Ascending aorta (tissue), 2 donors: ENCODE results near the gene PHF2. TPM values are rescaled to one million over a fixed set of nuclear protein-coding genes. Genes with fewer than 3 reads are reported as not detected.

Experiments used
- DNase-seq, 2 donors: peaks; one replicate each; pipeline ENCODE4 v3.0.0-alpha.2; 2019; ENCODE audit warnings: low spot score in 2 of 2
- H3K27ac ChIP-seq, 2 donors: fragments of 200-600 bp; sonication (generic); one replicate each; pipeline ENCODE4 v1.5.1; 2016 to 2017; ENCODE audit warnings: mild to moderate bottlenecking in 1 of 2
- H3K27me3 ChIP-seq: fragments of 200-600 bp; sonication (generic); one replicate; pipeline ENCODE4 v1.5.1; 2017
- H3K36me3 ChIP-seq, 2 donors: fragments of 200-600 bp; sonication (generic); one replicate each; pipeline ENCODE4 v1.5.1; 2016
- H3K4me1 ChIP-seq, 2 donors: fragments of 200-600 bp; sonication (generic); one replicate each; pipeline ENCODE4 v1.5.1; 2016 to 2017; ENCODE audit warnings: mild to moderate bottlenecking in 1 of 2
- H3K4me3 ChIP-seq, 2 donors: fragments of 200-600 bp; sonication (generic); one replicate each; pipeline ENCODE4 v1.5.1; 2016 to 2017; ENCODE audit warnings: mild to moderate bottlenecking in 1 of 2
- H3K9me3 ChIP-seq, 2 donors: fragments of 200-600 bp; sonication (generic); one replicate each; pipeline ENCODE4 v1.5.1; 2016
- intact Hi-C: fragments of 100-400 bp; cut with DNase I; formaldehyde crosslinking; loops from one replicate; pipeline ENCODE4 v1.15.1; 2023
- total RNA-seq: library from RNA; depleted of rRNA; stranded (reverse); fragments of >200 nt; gene quantifications from one replicate; pipeline ENCODE4 v1.1.0, GENCODE V29; 2016
- TF ChIP-seq, protein P1 (sequence below), 3 experiments: fragments of 200-600 bp in 2 of 3; fragments of 450-650 bp in 1 of 3; sonication (generic) in 2 of 3; IDR thresholded peaks; one replicate each; pipeline ENCODE4 v1.5.1; 2016 to 2019; ENCODE audit warnings: antibody characterized with exemption in 3 of 3, mild to moderate bottlenecking in 1 of 3, moderate library complexity in 1 of 3

The PHF2 gene
- total RNA-seq, 1 donor from 2014 or later = 45.1 TPM

DNA sequence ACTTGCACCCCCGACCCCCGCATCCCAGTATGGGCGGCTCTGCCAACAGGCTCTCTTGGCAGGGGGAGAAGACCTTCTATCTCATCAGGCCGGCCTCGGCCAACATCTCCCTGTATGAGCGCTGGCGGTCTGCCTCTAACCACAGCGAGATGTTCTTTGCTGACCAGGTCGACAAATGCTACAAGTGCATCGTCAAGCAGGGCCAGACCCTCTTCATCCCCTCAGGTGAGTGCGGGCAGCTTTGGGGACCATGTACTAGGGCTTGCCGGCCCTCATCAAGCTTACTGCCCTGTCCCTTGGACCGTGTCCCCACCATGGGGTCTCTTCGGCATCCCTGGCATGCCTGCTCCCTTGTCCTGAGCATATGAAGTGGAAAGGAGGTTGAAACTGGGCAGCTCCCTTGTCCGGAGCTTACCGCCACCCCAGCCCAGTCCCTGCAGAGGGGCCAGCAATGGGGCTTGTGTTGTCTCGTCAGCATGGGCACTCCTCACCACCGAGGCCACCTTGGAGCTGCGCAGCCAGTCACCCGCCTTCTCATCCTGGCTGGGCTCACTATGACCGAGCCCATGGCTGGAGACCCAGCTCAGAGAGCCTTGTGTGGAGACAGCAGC is 78.1 kb downstream of the PHF2 start:
- Histone ChIP-seq H3K4me3 (no peak overlapping the region), H3K4me1 (no peaks in the 10 kb centered on the region), H3K36me3 (peaks cover 67 to 97% of the 10 kb centered on the region in 2 donors), H3K27me3 (no peaks in the 10 kb centered on the region), H3K9me3 (no peaks in the 10 kb centered on the region), H3K27ac (no peak overlapping the region)
- intact Hi-C loops = no loop called here
- peak; percentile 6 to 59 for DNase-seq
- TF ChIP-seq, protein P1, sequence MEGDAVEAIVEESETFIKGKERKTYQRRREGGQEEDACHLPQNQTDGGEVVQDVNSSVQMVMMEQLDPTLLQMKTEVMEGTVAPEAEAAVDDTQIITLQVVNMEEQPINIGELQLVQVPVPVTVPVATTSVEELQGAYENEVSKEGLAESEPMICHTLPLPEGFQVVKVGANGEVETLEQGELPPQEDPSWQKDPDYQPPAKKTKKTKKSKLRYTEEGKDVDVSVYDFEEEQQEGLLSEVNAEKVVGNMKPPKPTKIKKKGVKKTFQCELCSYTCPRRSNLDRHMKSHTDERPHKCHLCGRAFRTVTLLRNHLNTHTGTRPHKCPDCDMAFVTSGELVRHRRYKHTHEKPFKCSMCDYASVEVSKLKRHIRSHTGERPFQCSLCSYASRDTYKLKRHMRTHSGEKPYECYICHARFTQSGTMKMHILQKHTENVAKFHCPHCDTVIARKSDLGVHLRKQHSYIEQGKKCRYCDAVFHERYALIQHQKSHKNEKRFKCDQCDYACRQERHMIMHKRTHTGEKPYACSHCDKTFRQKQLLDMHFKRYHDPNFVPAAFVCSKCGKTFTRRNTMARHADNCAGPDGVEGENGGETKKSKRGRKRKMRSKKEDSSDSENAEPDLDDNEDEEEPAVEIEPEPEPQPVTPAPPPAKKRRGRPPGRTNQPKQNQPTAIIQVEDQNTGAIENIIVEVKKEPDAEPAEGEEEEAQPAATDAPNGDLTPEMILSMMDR (IDR thresholded peaks at IDR 0.05) = no peak

DNA sequence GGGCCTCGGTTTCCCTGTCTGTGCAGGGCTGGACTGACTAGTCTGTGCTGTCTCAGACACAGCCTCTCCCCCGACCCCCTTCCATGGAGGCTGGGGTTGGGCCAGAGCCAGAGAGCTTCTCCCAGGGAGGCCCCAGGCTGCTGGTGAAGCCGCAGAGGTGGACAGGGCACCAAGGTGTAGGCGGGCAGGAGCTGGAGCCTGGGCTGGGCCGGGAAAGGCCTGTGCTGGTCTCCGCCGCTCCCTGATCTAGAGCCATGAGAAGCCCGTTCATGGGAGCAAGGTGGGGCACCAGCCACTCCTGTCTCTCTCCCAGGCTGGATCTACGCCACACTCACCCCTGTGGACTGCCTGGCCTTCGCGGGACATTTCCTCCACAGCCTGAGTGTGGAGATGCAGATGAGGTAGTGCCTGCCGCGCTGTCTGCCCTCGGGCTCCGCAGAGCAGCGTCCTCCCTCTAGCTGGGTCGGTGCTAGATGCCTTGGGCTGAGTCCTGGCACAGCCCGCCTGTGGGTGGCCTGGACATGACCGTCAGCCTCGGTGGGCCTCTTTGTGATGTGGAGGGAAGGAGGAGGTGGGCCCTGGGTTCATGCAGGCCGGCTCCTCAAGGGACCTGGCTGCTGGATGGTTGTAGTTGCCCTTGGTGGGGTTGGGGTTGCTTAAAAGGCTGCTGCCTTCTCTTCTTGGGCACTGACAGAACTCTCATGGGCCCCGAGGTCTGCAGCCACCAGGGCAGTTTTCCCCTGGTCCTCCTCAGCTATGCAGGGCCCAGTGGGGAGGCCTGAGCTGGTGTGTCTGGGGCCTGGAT is 79.4 kb downstream of the PHF2 start:
- Histone ChIP-seq H3K27ac (no peak overlapping the region), H3K4me3 (no peak overlapping the region), H3K4me1 (no peaks in the 10 kb centered on the region), H3K9me3 (no peaks in the 10 kb centered on the region), H3K36me3 (peaks cover 65 to 96% of the 10 kb centered on the region in 2 donors), H3K27me3 (no peaks in the 10 kb centered on the region)
- DNase-seq = peak; percentile 7 to 56
- intact Hi-C loops = no loop called here
- TF ChIP-seq, protein P1 (IDR thresholded peaks at IDR 0.05) = no peak

DNA sequence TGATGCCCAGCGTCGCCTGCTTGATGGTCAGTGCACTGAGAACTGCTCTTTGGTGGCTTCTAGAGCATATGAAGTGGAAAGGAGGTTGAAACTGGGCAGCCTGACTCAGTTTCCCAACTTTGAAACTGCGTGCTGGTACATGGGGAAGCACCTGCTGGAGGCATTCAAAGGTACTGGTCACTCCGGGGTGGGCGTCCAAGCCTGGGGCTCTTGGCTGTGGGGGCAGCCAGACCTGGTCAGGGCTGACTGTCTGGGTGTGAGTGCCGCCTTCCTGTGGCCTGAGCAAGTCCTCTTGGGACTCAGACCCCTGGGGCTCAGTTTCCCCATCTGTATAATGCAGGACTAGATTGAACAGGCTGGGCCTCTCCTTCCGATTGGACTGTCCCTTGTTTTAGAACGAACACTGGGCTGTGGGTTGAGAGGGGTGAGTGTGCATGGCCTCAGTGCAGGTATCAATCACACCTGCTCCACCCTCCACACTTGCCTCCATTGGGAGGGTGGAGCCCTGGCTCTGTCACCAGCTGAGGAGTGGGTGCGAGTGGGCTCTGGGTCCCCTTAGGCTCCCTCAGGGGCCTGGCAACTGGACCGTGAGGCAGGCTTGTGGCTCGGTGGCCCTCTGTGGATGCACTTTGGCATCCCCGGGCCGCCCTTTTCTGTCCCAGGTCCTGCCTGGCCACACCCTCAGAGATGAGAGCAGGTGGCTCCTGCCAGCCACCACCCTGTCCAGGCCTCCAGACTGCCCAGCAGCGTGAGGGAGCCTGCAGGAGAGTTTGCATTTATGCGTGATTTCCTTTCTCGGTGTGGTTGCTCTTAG is 80.2 kb downstream of the PHF2 start:
- Histone ChIP-seq H3K36me3 (peaks cover 61 to 88% of the 10 kb centered on the region in 2 donors), H3K9me3 (no peaks in the 10 kb centered on the region), H3K4me3 (no peak overlapping the region), H3K27ac (no peak overlapping the region), H3K27me3 (no peaks in the 10 kb centered on the region), H3K4me1 (no peaks in the 10 kb centered on the region)
- TF ChIP-seq, protein P1 (IDR thresholded peaks at IDR 0.05) = no peak
- DNase-seq = peak; percentile 4 to 50
- intact Hi-C loops = no loop called here

DNA sequence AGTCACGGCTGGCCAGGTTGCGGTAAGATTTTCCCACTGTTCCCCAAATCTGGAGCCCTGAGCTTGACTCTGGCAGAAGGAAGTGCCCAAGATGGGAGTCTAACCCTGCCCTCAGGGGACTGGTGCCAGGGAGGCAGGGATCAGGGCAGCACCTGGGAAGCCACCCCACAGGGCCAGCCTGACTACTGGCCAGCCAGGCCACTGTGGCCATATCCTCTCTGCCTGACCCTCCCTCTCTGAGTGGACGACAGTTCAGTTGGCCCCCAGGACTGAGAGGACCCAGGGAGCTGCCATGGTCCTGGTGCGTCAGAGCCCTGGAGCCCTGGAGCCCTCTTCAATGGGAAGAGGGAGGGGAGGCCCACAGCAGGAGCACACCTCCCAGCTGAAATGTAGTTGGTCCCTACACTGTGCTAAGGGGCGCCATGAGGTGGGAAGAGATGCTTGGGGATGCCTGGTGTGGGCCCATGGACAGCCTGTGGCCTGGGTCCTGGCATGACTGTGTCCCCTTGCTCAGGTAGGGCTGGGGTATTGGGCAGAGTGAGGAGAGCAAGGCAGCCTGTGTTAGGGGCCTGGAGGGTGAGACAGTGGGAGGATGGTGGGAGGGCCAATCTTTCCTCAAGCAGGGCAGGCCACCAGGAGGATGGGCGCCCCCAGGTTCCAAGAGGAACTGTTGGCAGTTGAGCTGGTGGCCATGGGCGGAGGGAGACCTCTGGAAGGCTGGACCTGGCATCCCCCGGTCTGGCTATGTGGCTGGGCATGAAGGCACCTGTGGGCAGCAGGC is 81.1 kb downstream of the PHF2 start:
- TF ChIP-seq, protein P1 (IDR thresholded peaks at IDR 0.05) = no peak
- H3K36me3 ChIP-seq = peaks cover 58 to 83% of the 10 kb centered on the region in 2 donors
- no peak overlapping the region for H3K4me3 ChIP-seq
- no peak overlapping the region for H3K27ac ChIP-seq
- intact Hi-C loops = no loop called here
- no peaks in the 10 kb centered on the region for H3K27me3 ChIP-seq
- H3K4me1 ChIP-seq = no peaks in the 10 kb centered on the region
- peak; percentile 5 to 50 for DNase-seq
- H3K9me3 ChIP-seq = no peaks in the 10 kb centered on the region
